Liver (tissue), 9 donors: Measurements from ENCODE around the gene STK35. TPM values are rescaled to one million over a fixed set of nuclear protein-coding genes. Genes with fewer than 3 reads are reported as not detected.

Experiments
- DNase-seq: peaks from one replicate; pipeline ENCODE4 v3.0.0-alpha.2; 2017; ENCODE audit warnings: low spot score
- H3K27ac ChIP-seq, 2 donors: one replicate each; pipeline ENCODE4 v1.7.0; 2013; ENCODE audit warnings: inconsistent platforms in 2 of 2, low read length in 2 of 2, control low read depth in 1 of 2, low read depth in 1 of 2, mild to moderate bottlenecking in 1 of 2
- H3K27me3 ChIP-seq, 4 donors: one replicate each; pipeline versions ENCODE4 v1.6.1 to v1.7.0; 2013; ENCODE audit warnings: low read length in 3 of 4, inconsistent platforms in 1 of 4, mild to moderate bottlenecking in 1 of 4, moderate library complexity in 1 of 4; ENCODE audit not compliant: control insufficient read depth in 4 of 4, insufficient read depth in 4 of 4
- H3K36me3 ChIP-seq, 4 donors: one replicate each; pipeline versions ENCODE4 v1.6.1 to v1.7.0; 2013; ENCODE audit warnings: low read length in 3 of 4, mild to moderate bottlenecking in 3 of 4, low read depth in 1 of 4, moderate library complexity in 1 of 4; ENCODE audit not compliant: control insufficient read depth in 4 of 4, insufficient read depth in 3 of 4
- H3K4me1 ChIP-seq, 4 donors: one replicate each; pipeline versions ENCODE4 v1.6.1 to v1.7.0; 2013; ENCODE audit warnings: low read length in 3 of 4, mild to moderate bottlenecking in 3 of 4, moderate library complexity in 1 of 4; ENCODE audit not compliant: control insufficient read depth in 4 of 4, insufficient read depth in 4 of 4
- H3K4me3 ChIP-seq, 3 donors: one replicate each; pipeline versions ENCODE4 v1.6.1 to v1.7.0; 2013; ENCODE audit warnings: low read length in 3 of 3, control low read depth in 1 of 3, low read depth in 1 of 3, mild to moderate bottlenecking in 1 of 3
- H3K9ac ChIP-seq, 2 donors: one replicate each; pipeline ENCODE4 v1.7.0; 2013; ENCODE audit warnings: low read length in 2 of 2, mild to moderate bottlenecking in 2 of 2, moderate library complexity in 2 of 2, control low read depth in 1 of 2, low read depth in 1 of 2
- H3K9me3 ChIP-seq, 4 donors: one replicate each; pipeline versions ENCODE4 v1.6.1 to v1.7.0; 2013; ENCODE audit warnings: low read length in 3 of 4; ENCODE audit not compliant: control insufficient read depth in 4 of 4
- CTCF ChIP-seq: fragments of 150-350 bp; IDR thresholded peaks from 2 replicates; pipeline ENCODE4 v1.5.1; 2017; ENCODE audit warnings: improper control_type of control experiment, low read depth, low read length; ENCODE audit not compliant: missing input control
- FOXA2 ChIP-seq: IDR thresholded peaks from 2 replicates; pipeline ENCODE4 v1.6.1; 2016; ENCODE audit warnings: antibody characterized with exemption
- GABPA ChIP-seq, 2 donors: IDR thresholded peaks in 1 of 2; conservative IDR thresholded peaks in 1 of 2; 2 replicates each; pipeline ENCODE4 v1.6.1; 2016; ENCODE audit warnings: antibody characterized with exemption in 2 of 2, mild to moderate bottlenecking in 1 of 2, moderate library complexity in 1 of 2
- HNF4G ChIP-seq: IDR thresholded peaks from 2 replicates; pipeline ENCODE4 v1.6.1; 2016; ENCODE audit warnings: antibody characterized with exemption
- JUND ChIP-seq, 2 donors: IDR thresholded peaks; 2 replicates each; pipeline ENCODE4 v1.6.1; 2016; ENCODE audit warnings: antibody characterized with exemption in 2 of 2
- RAD21 ChIP-seq, 2 donors: IDR thresholded peaks; 2 replicates each; pipeline ENCODE4 v1.6.1; 2016; ENCODE audit warnings: antibody characterized with exemption in 2 of 2, mild to moderate bottlenecking in 2 of 2
- SP1 ChIP-seq: IDR thresholded peaks from 2 replicates; pipeline ENCODE4 v1.6.1; 2018; ENCODE audit warnings: antibody characterized with exemption, mild to moderate bottlenecking
- WGBS: extraction: QIAGEN DNeasy Blood & Tissue Kit; methylation state at CpG from one replicate; pipeline ENCODE4 v1.1.7; 2013; 5-methylcytosine and 5-hydroxymethylcytosine counted together
- polyA plus RNA-seq, 2 donors: library from polyadenylated mRNA; stranded (reverse) in 1 of 2; unstranded in 1 of 2; fragments of 200-250 nt in 1 of 2; fragments of >200 nt in 1 of 2; fragmentation: Nextera tagmentation in 1 of 2; extraction: Ambion mirVana in 1 of 2; gene quantifications; one replicate each; pipeline versions ENCODE4 v1.2.1 to v1.2.3, GENCODE V29; 2013 to 2015
- total RNA-seq, 2 donors: library from RNA; depleted of rRNA; stranded (reverse); fragments of >200 nt; gene quantifications; one replicate each; pipeline ENCODE4 v1.2.3, GENCODE V29; 2014
- TF ChIP-seq, protein P1 (sequence below): IDR thresholded peaks from 2 replicates; pipeline ENCODE4 v1.6.1; 2016; ENCODE audit warnings: antibody characterized with exemption
- TF ChIP-seq, protein P2 (sequence below): IDR thresholded peaks from 2 replicates; pipeline ENCODE4 v1.6.1; 2016; ENCODE audit warnings: antibody characterized with exemption, mild to moderate bottlenecking
- TF ChIP-seq, protein P3 (sequence below): IDR thresholded peaks from 2 replicates; pipeline ENCODE4 v1.6.1; 2016; ENCODE audit warnings: antibody characterized with exemption
- donor health status: healthy.
- donor health status: healthy.
- donor health status: healthy.
- donor health status: healthy.
- donor health status: healthy.

Gene STK35
- total and polyA plus RNA-seq, 4 donors, result 2.5 to 18.5 (median 9.9) TPM

GRCh38 chr20:2172305-2173175 is 70.9 kb downstream of the STK35 start:
- Histone ChIP-seq H3K36me3 (no peaks in the 10 kb centered on the region), H3K27ac (no peak overlapping the region), H3K9ac (no peak overlapping the region), H3K4me1 (peaks cover 0 to 3% (median 1%) of the 10 kb centered on the region in 4 donors), H3K9me3 (no peaks in the 10 kb centered on the region), H3K4me3 (no peak overlapping the region), H3K27me3 (peaks cover 0 to 3% (median 0%) of the 10 kb centered on the region in 4 donors)
- TF ChIP-seq RAD21 (IDR thresholded peaks at IDR 0.05) (peak; percentile 94 to 97), HNF4G (no peak), CTCF (peak; percentile 90), JUND (IDR thresholded peaks at IDR 0.05) (no peak), GABPA (IDR thresholded peaks at IDR 0.05 in 1 of 2, conservative IDR thresholded peaks at IDR 0.05 in 1 of 2) (no peak), FOXA2 (no peak)
- TF ChIP-seq, protein P1, sequence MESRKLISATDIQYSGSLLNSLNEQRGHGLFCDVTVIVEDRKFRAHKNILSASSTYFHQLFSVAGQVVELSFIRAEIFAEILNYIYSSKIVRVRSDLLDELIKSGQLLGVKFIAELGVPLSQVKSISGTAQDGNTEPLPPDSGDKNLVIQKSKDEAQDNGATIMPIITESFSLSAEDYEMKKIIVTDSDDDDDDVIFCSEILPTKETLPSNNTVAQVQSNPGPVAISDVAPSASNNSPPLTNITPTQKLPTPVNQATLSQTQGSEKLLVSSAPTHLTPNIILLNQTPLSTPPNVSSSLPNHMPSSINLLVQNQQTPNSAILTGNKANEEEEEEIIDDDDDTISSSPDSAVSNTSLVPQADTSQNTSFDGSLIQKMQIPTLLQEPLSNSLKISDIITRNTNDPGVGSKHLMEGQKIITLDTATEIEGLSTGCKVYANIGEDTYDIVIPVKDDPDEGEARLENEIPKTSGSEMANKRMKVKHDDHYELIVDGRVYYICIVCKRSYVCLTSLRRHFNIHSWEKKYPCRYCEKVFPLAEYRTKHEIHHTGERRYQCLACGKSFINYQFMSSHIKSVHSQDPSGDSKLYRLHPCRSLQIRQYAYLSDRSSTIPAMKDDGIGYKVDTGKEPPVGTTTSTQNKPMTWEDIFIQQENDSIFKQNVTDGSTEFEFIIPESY, result no peak
- 19% methylated on average over 17 of the region's 17 CpGs for WGBS
- DNase-seq, result peak; percentile 71

GRCh38 chr20:2173186-2173585 is 71.6 kb downstream of the STK35 start:
- Histone ChIP-seq H3K36me3 (no peaks in the 10 kb centered on the region), H3K4me1 (peaks cover 0 to 3% (median 1%) of the 10 kb centered on the region in 4 donors), H3K27me3 (peaks cover 0 to 3% (median 0%) of the 10 kb centered on the region in 4 donors), H3K9ac (no peak overlapping the region), H3K9me3 (no peaks in the 10 kb centered on the region), H3K4me3 (no peak overlapping the region), H3K27ac (no peak overlapping the region)
- TF ChIP-seq, protein P2, sequence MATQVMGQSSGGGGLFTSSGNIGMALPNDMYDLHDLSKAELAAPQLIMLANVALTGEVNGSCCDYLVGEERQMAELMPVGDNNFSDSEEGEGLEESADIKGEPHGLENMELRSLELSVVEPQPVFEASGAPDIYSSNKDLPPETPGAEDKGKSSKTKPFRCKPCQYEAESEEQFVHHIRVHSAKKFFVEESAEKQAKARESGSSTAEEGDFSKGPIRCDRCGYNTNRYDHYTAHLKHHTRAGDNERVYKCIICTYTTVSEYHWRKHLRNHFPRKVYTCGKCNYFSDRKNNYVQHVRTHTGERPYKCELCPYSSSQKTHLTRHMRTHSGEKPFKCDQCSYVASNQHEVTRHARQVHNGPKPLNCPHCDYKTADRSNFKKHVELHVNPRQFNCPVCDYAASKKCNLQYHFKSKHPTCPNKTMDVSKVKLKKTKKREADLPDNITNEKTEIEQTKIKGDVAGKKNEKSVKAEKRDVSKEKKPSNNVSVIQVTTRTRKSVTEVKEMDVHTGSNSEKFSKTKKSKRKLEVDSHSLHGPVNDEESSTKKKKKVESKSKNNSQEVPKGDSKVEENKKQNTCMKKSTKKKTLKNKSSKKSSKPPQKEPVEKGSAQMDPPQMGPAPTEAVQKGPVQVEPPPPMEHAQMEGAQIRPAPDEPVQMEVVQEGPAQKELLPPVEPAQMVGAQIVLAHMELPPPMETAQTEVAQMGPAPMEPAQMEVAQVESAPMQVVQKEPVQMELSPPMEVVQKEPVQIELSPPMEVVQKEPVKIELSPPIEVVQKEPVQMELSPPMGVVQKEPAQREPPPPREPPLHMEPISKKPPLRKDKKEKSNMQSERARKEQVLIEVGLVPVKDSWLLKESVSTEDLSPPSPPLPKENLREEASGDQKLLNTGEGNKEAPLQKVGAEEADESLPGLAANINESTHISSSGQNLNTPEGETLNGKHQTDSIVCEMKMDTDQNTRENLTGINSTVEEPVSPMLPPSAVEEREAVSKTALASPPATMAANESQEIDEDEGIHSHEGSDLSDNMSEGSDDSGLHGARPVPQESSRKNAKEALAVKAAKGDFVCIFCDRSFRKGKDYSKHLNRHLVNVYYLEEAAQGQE, result no peak
- TF ChIP-seq GABPA (IDR thresholded peaks at IDR 0.05 in 1 of 2, conservative IDR thresholded peaks at IDR 0.05 in 1 of 2), result no peak
- no peak for TF ChIP-seq CTCF
- TF ChIP-seq SP1, result no peak
- no peak for TF ChIP-seq JUND (IDR thresholded peaks at IDR 0.05)
- TF ChIP-seq, protein P3, sequence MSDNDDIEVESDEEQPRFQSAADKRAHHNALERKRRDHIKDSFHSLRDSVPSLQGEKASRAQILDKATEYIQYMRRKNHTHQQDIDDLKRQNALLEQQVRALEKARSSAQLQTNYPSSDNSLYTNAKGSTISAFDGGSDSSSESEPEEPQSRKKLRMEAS, result no peak
- WGBS, result 57% methylated on average over 6 of the region's 6 CpGs
- DNase-seq, result no peak
